HepG2 (cell line): ENCODE results near the gene TNFSF9.

Experiments used
- EZH2 ChIP-seq: conservative IDR thresholded peaks from 2 replicates; pipeline ENCODE4 v1.6.1; 2012; ENCODE audit warnings: mild to moderate bottlenecking, low read depth, low read length, moderate library complexity
- IKZF1 ChIP-seq: fragments of 450-650 bp; IDR thresholded peaks from 2 replicates; pipeline ENCODE4 v1.7.1; 2016
- POLR2A ChIP-seq, 2 experiments: IDR thresholded peaks; 2 replicates each; pipeline ENCODE4 v1.6.1; 2011; ENCODE audit warnings: low read depth in 2 of 2, low read length in 2 of 2, mild to moderate bottlenecking in 1 of 2, moderate library complexity in 1 of 2; ENCODE audit not compliant: insufficient read depth in 1 of 2
- TBL1XR1 ChIP-seq: fragments of 150-350 bp; IDR thresholded peaks from 2 replicates; pipeline ENCODE4 v1.6.1; 2014; ENCODE audit warnings: borderline replicate concordance, low read length; ENCODE audit not compliant: partially characterized antibody

- TF ChIP-seq POLR2A (IDR thresholded peaks at IDR 0.05; ENCODE audit: insufficient read depth in 1 of 2, low read depth in 2 of 2, low read length in 2 of 2) (no peak), EZH2 (no peak), IKZF1 (no peak), TBL1XR1 (no peak)
These were observed 3.7 kb downstream of the TNFSF9 start for GRCh38 chr19:6534451-6535093.
